Uterus (tissue), 4 donors: Measurements from ENCODE around the gene LRBA. TPM values are rescaled to one million over a fixed set of nuclear protein-coding genes. Genes with fewer than 3 reads are reported as not detected.

Experiments used
- DNase-seq, 2 donors: peaks; one replicate each; pipeline ENCODE4 v3.0.0-alpha.2; 2019 to 2020
- H3K27ac ChIP-seq, 2 donors: fragments of 200-600 bp; sonication (generic); 1 replicate in 1 of 2; 2 replicates in 1 of 2; pipeline ENCODE4 v1.5.1; 2016 to 2018
- H3K27me3 ChIP-seq, 2 donors: fragments of 200-600 bp; sonication (generic); one replicate each; pipeline ENCODE4 v1.5.1; 2018 to 2019; ENCODE audit warnings: control low read depth in 1 of 2
- H3K36me3 ChIP-seq, 2 donors: fragments of 200-600 bp; sonication (generic); one replicate each; pipeline ENCODE4 v1.5.1; 2019; ENCODE audit warnings: control low read depth in 1 of 2
- H3K4me1 ChIP-seq, 2 donors: fragments of 200-600 bp; sonication (generic); one replicate each; pipeline ENCODE4 v1.5.1; 2018 to 2019; ENCODE audit warnings: control low read depth in 1 of 2
- H3K4me3 ChIP-seq, 2 donors: fragments of 200-600 bp; sonication (generic); 1 replicate in 1 of 2; 2 replicates in 1 of 2; pipeline ENCODE4 v1.5.1; 2018 to 2019; ENCODE audit warnings: mild to moderate bottlenecking in 1 of 2
- H3K9me3 ChIP-seq, 2 donors: fragments of 200-600 bp; sonication (generic); one replicate each; pipeline ENCODE4 v1.5.1; 2019; ENCODE audit warnings: control low read depth in 1 of 2
- POLR2A ChIP-seq, 2 donors: fragments of 450-650 bp; IDR thresholded peaks; one replicate each; pipeline ENCODE4 v1.6.1; 2016; ENCODE audit warnings: antibody characterized with exemption in 2 of 2, mild to moderate bottlenecking in 1 of 2, moderate library complexity in 1 of 2
- intact Hi-C: fragments of 100-400 bp; cut with DNase I; formaldehyde crosslinking; loops from one replicate; pipeline ENCODE4 v1.15.1; 2023; ENCODE audit warnings: low total_unique reads
- total RNA-seq, 4 donors: library from RNA; depleted of rRNA in 3 of 4; stranded (reverse); fragments of >200 nt in 3 of 4; gene quantifications; one replicate each; pipeline versions ENCODE4 v1.1.0 to v1.2.4, GENCODE V29; 2014 to 2023
- TF ChIP-seq, protein P1 (sequence below), 4 experiments: fragments of 200-600 bp in 2 of 4; fragments of 450-650 bp in 2 of 4; sonication (generic) in 2 of 4; IDR thresholded peaks; one replicate each; pipeline ENCODE4 v1.5.1; 2016 to 2019; ENCODE audit warnings: antibody characterized with exemption in 4 of 4, mild to moderate bottlenecking in 2 of 4, moderate library complexity in 1 of 4
- donor health status: DM: yes; HTN: yes; CAD: no.

The LRBA gene
- total RNA-seq, 4 donors from 2014 or later = 32.0 to 126 (median 41.7) TPM

DNA sequence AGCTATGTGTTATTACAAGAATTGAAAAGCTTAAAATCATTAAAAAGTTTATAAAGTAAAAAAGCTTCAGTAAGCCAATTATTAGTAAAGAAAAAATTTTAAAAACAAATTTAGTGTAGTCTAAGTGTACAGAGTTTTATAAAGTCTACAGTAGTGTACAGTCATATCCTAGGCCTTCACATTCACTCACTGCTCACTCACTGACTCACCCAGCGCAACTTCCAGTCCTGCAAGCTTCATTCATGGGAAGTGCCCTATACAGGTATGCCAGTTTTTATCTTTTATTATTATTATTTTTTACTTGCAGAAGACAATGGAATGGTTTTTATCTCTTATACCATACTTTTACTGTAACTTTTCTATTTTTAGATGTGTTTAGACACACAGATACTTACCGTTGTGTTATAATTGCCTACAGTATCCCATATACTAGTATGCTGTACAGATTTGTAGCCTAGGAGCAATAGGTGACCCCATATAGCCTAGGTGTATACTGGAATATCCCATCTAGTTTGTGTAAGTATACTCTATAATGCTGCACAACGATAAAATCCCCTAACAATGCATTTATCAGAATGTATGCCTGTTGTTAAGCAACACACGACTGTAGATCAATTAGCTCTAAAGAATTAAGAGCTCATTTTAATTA, 706.1 kb downstream of the LRBA start:
- TF ChIP-seq, protein P1, sequence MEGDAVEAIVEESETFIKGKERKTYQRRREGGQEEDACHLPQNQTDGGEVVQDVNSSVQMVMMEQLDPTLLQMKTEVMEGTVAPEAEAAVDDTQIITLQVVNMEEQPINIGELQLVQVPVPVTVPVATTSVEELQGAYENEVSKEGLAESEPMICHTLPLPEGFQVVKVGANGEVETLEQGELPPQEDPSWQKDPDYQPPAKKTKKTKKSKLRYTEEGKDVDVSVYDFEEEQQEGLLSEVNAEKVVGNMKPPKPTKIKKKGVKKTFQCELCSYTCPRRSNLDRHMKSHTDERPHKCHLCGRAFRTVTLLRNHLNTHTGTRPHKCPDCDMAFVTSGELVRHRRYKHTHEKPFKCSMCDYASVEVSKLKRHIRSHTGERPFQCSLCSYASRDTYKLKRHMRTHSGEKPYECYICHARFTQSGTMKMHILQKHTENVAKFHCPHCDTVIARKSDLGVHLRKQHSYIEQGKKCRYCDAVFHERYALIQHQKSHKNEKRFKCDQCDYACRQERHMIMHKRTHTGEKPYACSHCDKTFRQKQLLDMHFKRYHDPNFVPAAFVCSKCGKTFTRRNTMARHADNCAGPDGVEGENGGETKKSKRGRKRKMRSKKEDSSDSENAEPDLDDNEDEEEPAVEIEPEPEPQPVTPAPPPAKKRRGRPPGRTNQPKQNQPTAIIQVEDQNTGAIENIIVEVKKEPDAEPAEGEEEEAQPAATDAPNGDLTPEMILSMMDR (IDR thresholded peaks at IDR 0.05) = no peak
- TF ChIP-seq POLR2A (IDR thresholded peaks at IDR 0.05) = no peak
- H3K27ac ChIP-seq = no peak overlapping the region
- no peaks in the 10 kb centered on the region for H3K9me3 ChIP-seq
- DNase-seq = no peak
- no peaks in the 10 kb centered on the region for H3K36me3 ChIP-seq
- H3K4me3 ChIP-seq = no peak overlapping the region
- no peaks in the 10 kb centered on the region for H3K4me1 ChIP-seq
- H3K27me3 ChIP-seq = no peaks in the 10 kb centered on the region
- intact Hi-C loops = no loop called here

DNA sequence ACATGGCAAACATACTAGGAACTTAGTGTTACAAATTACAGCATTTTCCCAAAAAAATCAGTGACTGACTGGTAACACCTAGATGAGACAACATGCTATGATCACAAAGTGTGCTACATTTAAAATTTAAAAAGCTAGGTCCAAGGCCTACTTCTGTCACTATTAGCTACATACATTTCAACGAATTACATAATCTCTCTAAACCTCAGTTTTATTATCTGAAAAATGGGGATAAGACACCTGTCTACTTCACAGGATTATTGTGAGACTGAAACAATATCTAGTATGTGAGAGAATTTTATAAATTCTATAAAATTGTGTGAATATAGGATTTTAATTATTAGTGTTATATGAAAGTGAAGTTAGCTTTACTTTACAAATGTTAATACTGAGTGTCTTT, 708.4 kb downstream of the LRBA start:
- no peaks in the 10 kb centered on the region for H3K27me3 ChIP-seq
- H3K27ac ChIP-seq = no peak overlapping the region
- H3K9me3 ChIP-seq = no peaks in the 10 kb centered on the region
- intact Hi-C loops = no loop called here
- TF ChIP-seq, protein P1 (IDR thresholded peaks at IDR 0.05) = no peak
- TF ChIP-seq POLR2A (IDR thresholded peaks at IDR 0.05) = no peak
- H3K4me1 ChIP-seq = no peaks in the 10 kb centered on the region
- no peak overlapping the region for H3K4me3 ChIP-seq
- no peak for DNase-seq
- no peaks in the 10 kb centered on the region for H3K36me3 ChIP-seq

DNA sequence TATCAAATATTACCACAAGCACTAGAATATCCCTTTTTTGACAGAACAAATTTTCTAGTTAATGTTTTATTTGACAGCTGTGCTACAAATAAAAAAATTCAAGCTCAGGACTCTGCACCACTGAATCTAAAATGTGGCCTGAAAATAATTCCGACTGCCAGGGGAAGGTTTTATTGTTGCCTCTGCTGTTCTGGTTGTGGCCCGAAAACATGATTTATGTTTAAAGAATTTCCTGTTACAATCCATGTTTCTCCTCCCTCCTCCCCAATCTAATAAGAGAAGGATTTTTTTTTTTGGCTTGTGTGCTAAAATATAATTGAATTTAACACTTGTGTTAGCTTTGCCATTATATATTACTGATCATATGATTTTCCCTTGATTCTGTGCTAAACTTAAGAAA, 709.1 kb downstream of the LRBA start:
- no peak for TF ChIP-seq POLR2A (IDR thresholded peaks at IDR 0.05)
- TF ChIP-seq, protein P1 (IDR thresholded peaks at IDR 0.05) = no peak
- Histone ChIP-seq H3K4me3 (no peak overlapping the region), H3K36me3 (no peaks in the 10 kb centered on the region), H3K27ac (no peak overlapping the region), H3K27me3 (no peaks in the 10 kb centered on the region), H3K4me1 (no peaks in the 10 kb centered on the region), H3K9me3 (no peaks in the 10 kb centered on the region)
- DNase-seq = no peak
- intact Hi-C loops = no loop called here

DNA sequence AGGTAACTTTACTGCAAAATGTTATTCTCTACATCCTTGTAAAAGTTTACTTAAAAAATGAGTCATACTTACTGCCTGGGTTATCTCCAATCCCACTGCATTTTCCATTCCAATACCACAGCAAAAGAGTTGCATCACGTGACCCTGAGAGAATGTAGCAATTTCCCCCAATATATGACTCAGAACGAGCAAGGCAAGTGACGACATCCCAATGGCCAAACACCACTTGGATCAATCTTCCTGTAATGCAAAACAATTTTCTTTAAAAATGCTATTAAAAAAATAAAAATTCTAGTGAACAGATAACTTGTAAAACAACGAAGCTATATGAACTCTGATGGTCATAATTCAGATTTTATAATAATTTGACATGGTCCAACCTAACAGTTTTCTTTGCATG, 712.5 kb downstream of the LRBA start:
- Histone ChIP-seq H3K4me1 (no peaks in the 10 kb centered on the region), H3K27ac (no peak overlapping the region), H3K27me3 (no peaks in the 10 kb centered on the region), H3K4me3 (no peak overlapping the region), H3K36me3 (no peaks in the 10 kb centered on the region), H3K9me3 (no peaks in the 10 kb centered on the region)
- no peak for DNase-seq
- TF ChIP-seq POLR2A (IDR thresholded peaks at IDR 0.05) = no peak
- TF ChIP-seq, protein P1 (IDR thresholded peaks at IDR 0.05) = no peak
- intact Hi-C loops = no loop called here

DNA sequence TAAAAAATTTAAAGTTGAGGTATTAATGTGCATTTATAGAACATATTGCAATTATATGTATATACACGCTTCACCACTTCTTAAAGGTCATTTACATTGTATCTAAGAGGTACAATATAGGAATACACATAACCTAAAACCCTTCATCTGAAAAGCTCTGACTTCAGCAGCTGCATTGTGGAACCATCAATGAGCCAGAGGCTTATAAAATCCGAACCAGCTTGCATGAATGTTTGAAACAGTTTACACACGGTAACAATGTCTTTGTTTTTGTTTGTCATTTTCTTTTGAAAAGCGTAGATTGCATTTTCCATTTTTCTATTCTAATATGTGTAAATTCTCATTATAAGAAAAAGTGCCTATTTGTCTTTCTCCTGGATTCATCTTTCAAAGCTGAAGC, 715.3 kb downstream of the LRBA start:
- no peak for DNase-seq
- no peaks in the 10 kb centered on the region for H3K27me3 ChIP-seq
- TF ChIP-seq, protein P1 (IDR thresholded peaks at IDR 0.05) = no peak
- no peak for TF ChIP-seq POLR2A (IDR thresholded peaks at IDR 0.05)
- no peaks in the 10 kb centered on the region for H3K4me1 ChIP-seq
- H3K4me3 ChIP-seq = no peak overlapping the region
- H3K36me3 ChIP-seq = no peaks in the 10 kb centered on the region
- intact Hi-C loops = no loop called here
- H3K9me3 ChIP-seq = no peaks in the 10 kb centered on the region
- H3K27ac ChIP-seq = no peak overlapping the region
